Measurements from ENCODE around the gene GSX2. TPM values are rescaled to one million over a fixed set of nuclear protein-coding genes. Genes with fewer than 3 reads are reported as not detected.
"Not testable (repeated sequence)": the region's sequence is repeated elsewhere in the genome, so short reads cannot be mapped to it uniquely, and the experiment has no call there.

The GSX2 gene
- total RNA-seq, 1 donor from 2014 or later = not detected

DNA sequence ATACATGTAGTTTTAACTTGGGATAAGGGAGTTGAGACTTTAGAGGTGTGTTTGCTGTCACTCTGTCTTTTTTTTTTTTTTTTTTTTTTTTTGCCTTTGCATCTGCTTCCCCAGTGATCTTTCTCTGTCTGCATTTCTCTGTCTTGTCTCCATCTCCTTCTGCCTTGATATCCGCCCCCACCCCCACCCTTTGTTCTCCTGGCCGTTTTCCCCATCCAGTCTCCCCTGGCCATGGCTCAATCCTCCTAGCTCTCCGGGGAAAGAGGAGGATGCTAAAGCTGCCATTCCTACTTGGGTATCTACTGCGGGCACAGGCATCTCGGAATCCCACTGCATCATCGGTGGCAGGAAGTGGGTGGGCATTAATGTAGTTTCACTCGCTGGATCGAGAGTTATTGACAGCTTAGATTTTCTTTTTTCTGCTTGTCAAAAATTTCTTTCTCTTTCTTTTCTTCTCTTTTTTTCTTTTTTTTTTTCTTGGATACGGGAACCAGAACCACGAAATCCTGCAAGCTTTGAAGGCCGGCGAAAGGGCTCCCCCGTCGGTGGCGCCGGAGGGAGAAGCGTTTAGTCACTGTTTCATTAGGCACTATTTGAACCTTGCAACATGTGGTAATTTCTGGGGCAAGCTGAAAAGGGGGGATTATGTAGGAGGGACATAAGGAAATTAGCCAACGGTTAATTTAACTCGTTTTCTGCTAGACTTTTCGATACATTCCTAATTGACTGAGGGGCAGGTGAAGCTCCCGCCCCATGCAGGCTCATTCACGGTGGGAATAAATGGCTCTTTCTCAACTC, 8.2 kb downstream of the GSX2 start:
- Histone ChIP-seq H3K27me3 (ENCODE audit: low read depth) (peaks cover 96% of the 10 kb centered on the region), H3K4me1 (peaks cover 27% of the 10 kb centered on the region), H3K4me3 (no peak overlapping the region), H3K27ac (no peak overlapping the region), H3K9me3 (no peaks in the 10 kb centered on the region), H3K36me3 (no peaks in the 10 kb centered on the region)
- ATAC-seq (no peak), DNase-seq (no peak)
- TF ChIP-seq CTCF (IDR thresholded peaks at IDR 0.05) = no peak
- intact Hi-C loops (cut with DNase I) = no loop called here

- no peak for TF ChIP-seq CTCF (IDR thresholded peaks at IDR 0.05)
- Histone ChIP-seq H3K27me3 (ENCODE audit: low read depth) (peaks cover 86% of the 10 kb centered on the region), H3K4me1 (peaks cover 18% of the 10 kb centered on the region), H3K36me3 (no peaks in the 10 kb centered on the region), H3K27ac (no peak overlapping the region), H3K4me3 (peak overlapping the region; percentile 24), H3K9me3 (no peaks in the 10 kb centered on the region)
- ATAC-seq (peak in 1 of 2 donors; percentile 43), DNase-seq (no peak)
- intact Hi-C loops (cut with DNase I) = no loop called here
Measured at GRCh38 chr4:54109241-54110018, 9.5 kb downstream of the GSX2 start.

DNA sequence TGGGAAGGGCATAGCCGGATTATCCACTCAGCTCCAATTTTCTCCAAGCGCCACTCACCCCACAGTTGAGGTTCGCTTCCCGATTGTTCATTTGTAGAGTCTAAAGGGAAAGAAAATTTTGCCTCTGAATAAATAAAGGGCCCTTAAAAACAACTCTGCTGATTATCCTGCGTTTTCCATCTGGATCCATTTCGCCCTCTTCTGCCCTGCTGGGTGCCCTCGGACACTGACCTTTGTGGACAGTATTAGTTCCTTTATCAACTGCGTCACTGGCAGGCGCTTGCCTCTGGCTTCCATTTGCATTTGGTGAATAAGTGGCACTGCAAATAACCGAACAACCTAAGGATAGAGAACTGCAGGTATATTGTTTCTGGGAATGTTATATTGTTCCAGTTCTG, 10.1 kb downstream of the GSX2 start:
- peak overlapping the region; percentile 24 for H3K4me3 ChIP-seq
- no peaks in the 10 kb centered on the region for H3K36me3 ChIP-seq
- ATAC-seq (peak in 1 of 2 donors; percentile 19), DNase-seq (no peak)
- no peaks in the 10 kb centered on the region for H3K9me3 ChIP-seq
- no peak for TF ChIP-seq CTCF (IDR thresholded peaks at IDR 0.05)
- H3K4me1 ChIP-seq = peaks cover 18% of the 10 kb centered on the region
- intact Hi-C loops (cut with DNase I) = no loop called here
- H3K27ac ChIP-seq = no peak overlapping the region
- H3K27me3 ChIP-seq (ENCODE audit: low read depth) = peaks cover 80% of the 10 kb centered on the region

DNA sequence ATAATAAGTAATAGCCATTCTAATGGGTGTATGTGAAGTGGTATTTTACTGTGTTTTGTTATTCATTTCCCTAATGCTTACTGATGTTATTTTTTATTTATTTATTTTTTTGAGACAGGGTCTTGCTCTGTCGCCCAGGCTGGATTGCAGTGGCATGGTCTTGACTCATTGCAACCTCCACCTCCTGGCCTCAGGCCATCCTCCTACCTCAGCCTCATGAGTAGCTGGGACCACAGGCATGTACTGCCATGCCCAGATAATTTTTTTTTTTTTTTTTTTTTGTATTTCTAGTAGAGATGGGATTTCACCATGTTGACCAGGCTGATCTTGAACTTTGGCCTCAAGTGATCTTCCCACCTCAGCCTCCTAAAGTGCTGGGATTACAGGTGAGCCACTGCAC, 13.2 kb downstream of the GSX2 start:
- ATAC-seq; H3K4me3 ChIP-seq; intact Hi-C loops (cut with DNase I); H3K36me3 ChIP-seq; H3K9me3 ChIP-seq; DNase-seq; H3K27ac ChIP-seq: not testable (repeated sequence)
- Histone ChIP-seq H3K27me3 (ENCODE audit: low read depth) (peaks cover 54% of the 10 kb centered on the region), H3K4me1 (peaks cover 17% of the 10 kb centered on the region)

GRCh38 chr4:54116246-54116645, 16.3 kb downstream of the GSX2 start:
- H3K4me1 ChIP-seq; intact Hi-C loops (cut with DNase I); H3K27ac ChIP-seq; H3K9me3 ChIP-seq; ATAC-seq; H3K36me3 ChIP-seq; H3K4me3 ChIP-seq; DNase-seq: not testable (repeated sequence)
- H3K27me3 ChIP-seq (ENCODE audit: low read depth) = peaks cover 24% of the 10 kb centered on the region

- intact Hi-C loops (cut with DNase I) = no loop called here
- no peak for TF ChIP-seq CTCF (IDR thresholded peaks at IDR 0.05)
- Histone ChIP-seq H3K9me3 (no peaks in the 10 kb centered on the region), H3K27me3 (ENCODE audit: low read depth) (peaks cover 3% of the 10 kb centered on the region), H3K27ac (no peak overlapping the region), H3K4me1 (no peaks in the 10 kb centered on the region), H3K36me3 (no peaks in the 10 kb centered on the region), H3K4me3 (no peak overlapping the region)
- DNase-seq (no peak), ATAC-seq (no peak)
Measured at GRCh38 chr4:54118850-54119589, 19.1 kb downstream of the GSX2 start.

Data from lower lobe of right lung (tissue), 2 donors.